PC-3 (cell line): ENCODE data around the gene DPH7. TPM values are rescaled to one million over a fixed set of nuclear protein-coding genes. Genes with fewer than 3 reads are reported as not detected.
"Not testable (repeated sequence)": the region's sequence is repeated elsewhere in the genome, so short reads cannot be mapped to it uniquely, and the experiment has no call there.

Experiments
- ATAC-seq: fragments of 200-7000 bp; cut with Tn5 transposase; 2 replicates; pipeline ENCODE4 v1.9.1; 2020; ENCODE audit warnings: mild to moderate bottlenecking, moderate library complexity
- BruUV-seq: library from RNA; stranded (reverse); fragments of 400-500 nt; replicated peaks from 2 replicates; lab custom pipeline; 2021; lab: Mats Ljungman, UMichigan
- CTCF ChIA-PET: fragments of 300-600 bp; sonication (Branson Sonifier 250); formaldehyde crosslinking; loops from one replicate; lab custom pipeline; 2022; ENCODE audit warnings: antibody characterized with exemption; lab: Charles Lee
- POLR2A ChIA-PET: fragments of 300-600 bp; sonication (Branson Sonifier 250); formaldehyde crosslinking; loops from one replicate; lab custom pipeline; 2022; ENCODE audit warnings: antibody characterized with exemption; ENCODE audit not compliant: unreplicated experiment; lab: Charles Lee
- DNase-seq: peaks from one replicate; pipeline ENCODE4 v3.0.0-alpha.2; 2015
- H2AFZ ChIP-seq: fragments of 300-600 bp; sonication (generic); 2 replicates; pipeline ENCODE4 v1.6.0; 2016; ENCODE audit warnings: antibody characterized with exemption, low read length
- H3F3A ChIP-seq: fragments of 300-600 bp; sonication (generic); one replicate; pipeline ENCODE4 v1.6.0; 2017; ENCODE audit warnings: antibody characterized with exemption, low read length, control low read depth, mild to moderate bottlenecking; ENCODE audit not compliant: unreplicated experiment
- H3K27ac ChIP-seq: fragments of 300-600 bp; sonication (generic); 2 replicates; pipeline ENCODE4 v1.5.1; 2016; ENCODE audit warnings: mild to moderate bottlenecking, low read length
- H3K27me3 ChIP-seq: fragments of 300-600 bp; sonication (generic); 2 replicates; pipeline ENCODE4 v1.6.1; 2016; ENCODE audit warnings: low read length, mixed read lengths
- H3K36me3 ChIP-seq: fragments of 300-600 bp; sonication (generic); 2 replicates; pipeline ENCODE4 v1.6.1; 2016; ENCODE audit warnings: low read depth, mixed run types, low read length, mixed read lengths
- H3K4me1 ChIP-seq: fragments of 300-600 bp; sonication (generic); 2 replicates; pipeline ENCODE4 v1.5.1; 2016; ENCODE audit warnings: low read length; ENCODE audit not compliant: insufficient read depth
- H3K4me2 ChIP-seq: fragments of 300-600 bp; sonication (generic); 2 replicates; pipeline ENCODE4 v1.6.0; 2016; ENCODE audit warnings: low read length
- H3K4me3 ChIP-seq: fragments of 300-600 bp; sonication (generic); 2 replicates; pipeline ENCODE4 v1.5.1; 2016; ENCODE audit warnings: mild to moderate bottlenecking, low read length, mixed read lengths
- H3K79me2 ChIP-seq: fragments of 300-600 bp; sonication (generic); 2 replicates; pipeline ENCODE4 v1.6.1; 2017; ENCODE audit warnings: low read length, mixed read lengths
- H3K9ac ChIP-seq: fragments of 300-600 bp; sonication (generic); 2 replicates; pipeline ENCODE4 v1.6.0; 2016; ENCODE audit warnings: mild to moderate bottlenecking, low read length
- H3K9me2 ChIP-seq: fragments of 300-600 bp; sonication (generic); replicated peaks from 2 replicates; pipeline ENCODE4 v1.6.1; 2016; ENCODE audit warnings: mixed run types, low read length, mixed read lengths
- H3K9me3 ChIP-seq: fragments of 300-600 bp; sonication (generic); 2 replicates; pipeline ENCODE4 v1.6.1; 2016; ENCODE audit warnings: low read length, mixed read lengths
- H4K20me1 ChIP-seq: fragments of 300-600 bp; sonication (generic); 2 replicates; pipeline ENCODE4 v1.6.1; 2016; ENCODE audit warnings: low read length, mixed read lengths
- CTCF ChIP-seq: fragments of 300-600 bp; sonication (generic); conservative IDR thresholded peaks from 2 replicates; pipeline ENCODE4 v1.5.1; 2017; ENCODE audit warnings: antibody characterized with exemption, low read depth, mild to moderate bottlenecking, low read length
- EZH2 ChIP-seq: fragments of 300-600 bp; sonication (generic); IDR thresholded peaks from one replicate; pipeline ENCODE4 v1.6.1; 2017; ENCODE audit warnings: antibody characterized with exemption, mild to moderate bottlenecking, low read length; ENCODE audit not compliant: unreplicated experiment
- EZH2phosphoT487 ChIP-seq: fragments of 300-600 bp; sonication (generic); IDR thresholded peaks from 2 replicates; pipeline ENCODE4 v1.6.1; 2018; ENCODE audit warnings: mild to moderate bottlenecking, antibody characterized with exemption, low read length, borderline replicate concordance
- intact Hi-C: fragments of 100-400 bp; cut with micrococcal nuclease; formaldehyde crosslinking; loops from 2 replicates; pipeline ENCODE4 v1.9.0; 2023
- total RNA-seq: library from RNA; depleted of rRNA; stranded (reverse); fragments of >200 nt; gene quantifications from 2 replicates; pipeline ENCODE4 v1.2.3, GENCODE V29; 2014

Gene DPH7
- total RNA-seq, 1 experiment from 2014 or later = 35.1 TPM

GRCh38 chr9:137513136-137513535, 65.6 kb downstream of the DPH7 start:
- POLR2A ChIA-PET = not testable (repeated sequence)

GRCh38 chr9:137511758-137512463, 66.8 kb downstream of the DPH7 start:
- DNase-seq (no peak), ATAC-seq (no peak)
- H3K4me3 ChIP-seq = no peak overlapping the region
- BruUV-seq = no TSS peak
- no peaks in the 10 kb centered on the region for H3K36me3 ChIP-seq
- ChIA-PET CTCF (no interaction called here), POLR2A (no interaction called here)
- TF ChIP-seq CTCF = no peak
- no peak for TF ChIP-seq EZH2phosphoT487
- TF ChIP-seq EZH2 = no peak
- no peaks in the 10 kb centered on the region for H4K20me1 ChIP-seq
- H3K79me2 ChIP-seq = no peaks in the 10 kb centered on the region
- no peaks in the 10 kb centered on the region for H3K4me1 ChIP-seq
- no peaks in the 10 kb centered on the region for H3K9me2 ChIP-seq
- no peak overlapping the region for H3K4me2 ChIP-seq
- no peaks in the 10 kb centered on the region for H3K27me3 ChIP-seq
- no peak overlapping the region for H3K27ac ChIP-seq
- H3K9me3 ChIP-seq = no peaks in the 10 kb centered on the region
- H3K9ac ChIP-seq = no peak overlapping the region
- H2AFZ ChIP-seq = no peak overlapping the region
- intact Hi-C loops = no loop called here
- H3F3A ChIP-seq = no peaks in the 10 kb centered on the region

More at GRCh38 chr9:137513136-137513535, 65.6 kb downstream of the DPH7 start:
- H3K4me1 ChIP-seq, H3K9ac ChIP-seq, H3K4me2 ChIP-seq, H3K79me2 ChIP-seq, DNase-seq, H3F3A ChIP-seq, H3K4me3 ChIP-seq, BruUV-seq, H3K9me3 ChIP-seq, ATAC-seq, H3K27me3 ChIP-seq, H3K36me3 ChIP-seq, H2AFZ ChIP-seq, H3K9me2 ChIP-seq, H4K20me1 ChIP-seq, intact Hi-C loops, H3K27ac ChIP-seq: not testable (repeated sequence)
- CTCF ChIA-PET = interaction anchor here (0.7 kb wide), 1 partner anchor 31 kb away, joined by 5 read pairs; no protein-coding TSS in a partner anchor

- H3K4me3 ChIP-seq, POLR2A ChIA-PET, H3K79me2 ChIP-seq, H3K9ac ChIP-seq, H3K36me3 ChIP-seq, H3K4me2 ChIP-seq, H3K9me2 ChIP-seq, H3K4me1 ChIP-seq, intact Hi-C loops, ATAC-seq, H4K20me1 ChIP-seq, H3K9me3 ChIP-seq, H3K27me3 ChIP-seq, BruUV-seq, H2AFZ ChIP-seq, H3F3A ChIP-seq, CTCF ChIA-PET, DNase-seq, H3K27ac ChIP-seq: not testable (repeated sequence)
Observed at GRCh38 chr9:137511126-137511525, 67.6 kb downstream of the DPH7 start.
